ENCODE data around the gene MAST3.

- no peak for TF ChIP-seq CTCF (conservative IDR thresholded peaks at IDR 0.05 in 1 of 2, IDR thresholded peaks at IDR 0.05 in 1 of 2; ENCODE audit: extremely low read depth in 1 of 2, insufficient read depth in 1 of 2, low read depth in 1 of 2, low read length in 2 of 2)
- no peak for TF ChIP-seq EZH2 (IDR thresholded peaks at IDR 0.05; ENCODE audit: borderline replicate concordance, low read length)
Observed at GRCh38 chr19:18156841-18157464, 59.4 kb downstream of the MAST3 start.

Data from mammary epithelial cell (primary cell).